A673 (cell line): ENCODE results near the gene DHX38. TPM values are rescaled to one million over a fixed set of nuclear protein-coding genes. Genes with fewer than 3 reads are reported as not detected.

Source experiments
- BruUV-seq: library from RNA; stranded (reverse); fragments of 400-500 nt; replicated peaks from 2 replicates; lab custom pipeline; 2021; lab: Mats Ljungman, UMichigan
- CTCF ChIA-PET: fragments of 300-600 bp; sonication (Branson Sonifier 250); formaldehyde crosslinking; loops from one replicate; lab custom pipeline; 2022; ENCODE audit warnings: antibody characterized with exemption; lab: Charles Lee
- POLR2A ChIA-PET: fragments of 300-600 bp; sonication (Branson Sonifier 250); formaldehyde crosslinking; loops from one replicate; lab custom pipeline; 2022; ENCODE audit warnings: antibody characterized with exemption; ENCODE audit not compliant: low non-redundant PET; lab: Charles Lee
- DNase-seq: peaks from one replicate; pipeline ENCODE4 v3.0.0-alpha.2; 2015; ENCODE audit warnings: low spot score
- H3K27ac ChIP-seq: fragments of 200-600 bp; sonication (generic); 2 replicates; pipeline ENCODE4 v1.5.1; 2016; ENCODE audit warnings: mixed run types, low read depth, mild to moderate bottlenecking, mixed read lengths, antibody characterized with exemption, low read length; ENCODE audit not compliant: poor library complexity, severe bottlenecking
- H3K27me3 ChIP-seq: fragments of 200-600 bp; sonication (generic); replicated peaks from 2 replicates; pipeline ENCODE4 v1.6.1; 2017; ENCODE audit warnings: mixed run types, low read depth, mild to moderate bottlenecking, mixed read lengths, antibody characterized with exemption, low read length; ENCODE audit not compliant: insufficient read depth, poor library complexity
- H3K36me3 ChIP-seq: fragments of 200-600 bp; sonication (generic); 2 replicates; pipeline ENCODE4 v1.6.1; 2016; ENCODE audit warnings: mixed run types, mild to moderate bottlenecking, mixed read lengths, antibody characterized with exemption, low read length; ENCODE audit not compliant: insufficient read depth, poor library complexity, severe bottlenecking
- H3K4me1 ChIP-seq: fragments of 200-600 bp; sonication (generic); 2 replicates; pipeline ENCODE4 v1.6.1; 2017; ENCODE audit warnings: mixed run types, mild to moderate bottlenecking, mixed read lengths, antibody characterized with exemption, low read length; ENCODE audit not compliant: insufficient read depth, poor library complexity, severe bottlenecking
- H3K4me3 ChIP-seq: fragments of 200-600 bp; sonication (generic); 2 replicates; pipeline ENCODE4 v1.5.1; 2016; ENCODE audit warnings: low read depth, mixed run types, mild to moderate bottlenecking, mixed read lengths, low read length; ENCODE audit not compliant: poor library complexity, severe bottlenecking
- H3K9me3 ChIP-seq: fragments of 200-600 bp; sonication (generic); 2 replicates; pipeline ENCODE4 v1.6.1; 2016; ENCODE audit warnings: mixed run types, low read depth, mild to moderate bottlenecking, mixed read lengths, antibody characterized with exemption, low read length; ENCODE audit not compliant: poor library complexity, severe bottlenecking
- CTCF ChIP-seq: fragments of 300-800, 200-600 bp; sonication (generic); conservative IDR thresholded peaks from 2 replicates; pipeline ENCODE4 v1.5.1; 2017; ENCODE audit warnings: low read depth, mild to moderate bottlenecking, antibody characterized with exemption, low read length, moderate library complexity, mixed read lengths
- EZH2 ChIP-seq: fragments of 200-600 bp; sonication (generic); IDR thresholded peaks from 2 replicates; pipeline ENCODE4 v1.6.1; 2017; ENCODE audit warnings: borderline replicate concordance, low read depth, mild to moderate bottlenecking, mixed read lengths, antibody characterized with exemption, low read length; ENCODE audit not compliant: poor library complexity, severe bottlenecking
- intact Hi-C: fragments of 100-400 bp; cut with micrococcal nuclease; formaldehyde crosslinking; loops from one replicate; pipeline ENCODE4 v1.10.0; 2022; ENCODE audit not compliant: unreplicated experiment
- total RNA-seq: library from RNA; stranded (reverse); gene quantifications from 2 replicates; pipeline ENCODE4 v1.2.3, GENCODE V29; 2021

The DHX38 gene
- total RNA-seq, 1 experiment from 2014 or later: 91.0 TPM

DNA sequence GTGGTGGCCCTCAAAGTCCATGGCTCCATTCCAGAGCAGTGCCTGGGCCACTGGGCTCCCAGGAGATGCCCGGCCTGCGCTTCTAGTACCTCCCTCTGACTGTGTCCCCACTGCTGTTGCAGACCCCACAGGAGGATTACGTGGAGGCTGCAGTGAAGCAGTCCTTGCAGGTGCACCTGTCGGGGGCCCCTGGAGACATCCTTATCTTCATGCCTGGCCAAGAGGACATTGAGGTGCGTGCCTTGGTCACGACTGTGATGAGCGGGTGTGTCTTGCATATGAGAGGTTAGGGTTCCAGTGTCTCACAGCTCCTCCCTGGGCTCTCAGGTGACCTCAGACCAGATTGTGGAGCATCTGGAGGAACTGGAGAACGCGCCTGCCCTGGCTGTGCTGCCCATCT lies 11.3 kb downstream of the DHX38 start:
- TF ChIP-seq EZH2: no peak
- TF ChIP-seq CTCF: no peak
- H3K4me3 ChIP-seq: no peak overlapping the region
- H3K9me3 ChIP-seq: no peaks in the 10 kb centered on the region
- ChIA-PET CTCF (no interaction called here), POLR2A (no interaction called here)
- intact Hi-C loops: no loop called here
- BruUV-seq: no TSS peak
- no peak for DNase-seq
- peaks cover 98% of the 10 kb centered on the region for H3K36me3 ChIP-seq
- no peaks in the 10 kb centered on the region for H3K4me1 ChIP-seq
- no peaks in the 10 kb centered on the region for H3K27me3 ChIP-seq
- H3K27ac ChIP-seq: no peak overlapping the region

GRCh38 chr16:72105978-72106377 lies 12.3 kb downstream of the DHX38 start:
- no peak overlapping the region for H3K4me3 ChIP-seq
- BruUV-seq: no TSS peak
- H3K9me3 ChIP-seq: no peaks in the 10 kb centered on the region
- ChIA-PET CTCF (no interaction called here), POLR2A (no interaction called here)
- no peak overlapping the region for H3K27ac ChIP-seq
- H3K4me1 ChIP-seq: no peaks in the 10 kb centered on the region
- no peak for DNase-seq
- H3K36me3 ChIP-seq: peaks cover 92% of the 10 kb centered on the region
- TF ChIP-seq CTCF (no peak), EZH2 (no peak)
- intact Hi-C loops: no loop called here
- no peaks in the 10 kb centered on the region for H3K27me3 ChIP-seq

- TF ChIP-seq CTCF (no peak), EZH2 (no peak)
- intact Hi-C loops: no loop called here
- POLR2A ChIA-PET: no interaction called here
- no peak overlapping the region for H3K27ac ChIP-seq
- BruUV-seq: no TSS peak
- peaks cover 6% of the 10 kb centered on the region for H3K4me1 ChIP-seq
- CTCF ChIA-PET: no interaction called here
- peaks cover 89% of the 10 kb centered on the region for H3K36me3 ChIP-seq
- no peak overlapping the region for H3K4me3 ChIP-seq
- no peaks in the 10 kb centered on the region for H3K27me3 ChIP-seq
- H3K9me3 ChIP-seq: no peaks in the 10 kb centered on the region
- no peak for DNase-seq
Observed at GRCh38 chr16:72107371-72107770, 13.7 kb downstream of the DHX38 start.
